GM23248 (cell line): ENCODE measurements around the gene NCK2.

Source experiments
- EZH2 ChIP-seq: fragments of 200-600 bp; sonication (generic); IDR thresholded peaks from 2 replicates; pipeline ENCODE4 v1.6.1; 2018; ENCODE audit warnings: antibody characterized with exemption, mild to moderate bottlenecking; ENCODE audit not compliant: insufficient read depth, poor library complexity, severe bottlenecking
- EZH2phosphoT487 ChIP-seq: fragments of 200-600 bp; sonication (generic); IDR thresholded peaks from 2 replicates; pipeline ENCODE4 v1.6.1; 2018; ENCODE audit warnings: antibody characterized with exemption, moderate library complexity, mild to moderate bottlenecking, low read depth; ENCODE audit not compliant: insufficient read depth

- TF ChIP-seq EZH2, result no peak
- TF ChIP-seq EZH2phosphoT487, result no peak
Observed at GRCh38 chr2:105925390-105925789, 180.7 kb downstream of the NCK2 start.
